Chondrocyte (in vitro differentiated cells): Measurements from ENCODE around the gene RIMS4. TPM values are rescaled to one million over a fixed set of nuclear protein-coding genes. Genes with fewer than 3 reads are reported as not detected.

ENCODE experiments used
- DNase-seq: peaks from one replicate; pipeline ENCODE4 v3.0.0; 2021; ENCODE audit warnings: mixed read lengths, low spot score
- H3K27ac Mint-ChIP-seq: one replicate; pipeline ENCODE4 v1.8.0; 2021; ENCODE audit warnings: mild to moderate bottlenecking, moderate library complexity, mixed read lengths; ENCODE audit not compliant: unreplicated experiment
- H3K27me3 Mint-ChIP-seq: 2 replicates; pipeline ENCODE4 v1.8.0; 2021; ENCODE audit warnings: low read depth, mixed read lengths
- H3K36me3 Mint-ChIP-seq: 2 replicates; pipeline ENCODE4 v1.8.0; 2021; ENCODE audit warnings: low read depth, mixed read lengths
- H3K4me1 Mint-ChIP-seq: 2 replicates; pipeline ENCODE4 v1.8.0; 2021; ENCODE audit warnings: low read depth, mild to moderate bottlenecking, mixed read lengths
- H3K4me3 Mint-ChIP-seq: one replicate; pipeline ENCODE4 v1.8.0; 2021; ENCODE audit warnings: mild to moderate bottlenecking, moderate library complexity, mixed read lengths; ENCODE audit not compliant: unreplicated experiment
- H3K9me3 Mint-ChIP-seq: 2 replicates; pipeline ENCODE4 v1.8.0; 2021; ENCODE audit warnings: low read depth, mixed read lengths
- CTCF ChIP-seq: fragments of 200-600 bp; sonication (generic); IDR thresholded peaks from 2 replicates; pipeline ENCODE4 v1.5.0; 2021; ENCODE audit warnings: antibody characterized with exemption, mild to moderate bottlenecking, moderate library complexity
- total RNA-seq: library from RNA; stranded (reverse); gene quantifications from 3 replicates; pipeline ENCODE4 v1.2.1, GENCODE V29; 2021

RIMS4 gene
- total RNA-seq, 1 donor from 2014 or later: 2.1 TPM

GRCh38 chr20:44731657-44732056, 78.7 kb downstream of the RIMS4 start:
- TF ChIP-seq CTCF: no peak
- H3K27me3 Mint-ChIP-seq: no peaks in the 10 kb centered on the region
- H3K4me3 Mint-ChIP-seq: no peak overlapping the region
- H3K36me3 Mint-ChIP-seq: peaks cover 1% of the 10 kb centered on the region
- DNase-seq: no peak
- peaks cover 6% of the 10 kb centered on the region for H3K9me3 Mint-ChIP-seq
- peaks cover 84% of the 10 kb centered on the region for H3K4me1 Mint-ChIP-seq
- H3K27ac Mint-ChIP-seq: peak overlapping the region; percentile 60

GRCh38 chr20:44730441-44730840, 79.9 kb downstream of the RIMS4 start:
- Mint-ChIP-seq H3K4me1 (peaks cover 75% of the 10 kb centered on the region), H3K4me3 (no peak overlapping the region), H3K36me3 (no peaks in the 10 kb centered on the region), H3K9me3 (no peaks in the 10 kb centered on the region), H3K27ac (peak overlapping the region; percentile 85), H3K27me3 (no peaks in the 10 kb centered on the region)
- no peak for DNase-seq
- TF ChIP-seq CTCF: no peak

- no peaks in the 10 kb centered on the region for H3K27me3 Mint-ChIP-seq
- no peak for DNase-seq
- no peaks in the 10 kb centered on the region for H3K9me3 Mint-ChIP-seq
- H3K4me1 Mint-ChIP-seq: peaks cover 60% of the 10 kb centered on the region
- H3K27ac Mint-ChIP-seq: peak overlapping the region; percentile 86
- no peaks in the 10 kb centered on the region for H3K36me3 Mint-ChIP-seq
- peak overlapping the region; percentile 20 for H3K4me3 Mint-ChIP-seq
- TF ChIP-seq CTCF: no peak
Observed at GRCh38 chr20:44728801-44729443, 81.4 kb downstream of the RIMS4 start.

GRCh38 chr20:44727651-44728050, 82.7 kb downstream of the RIMS4 start:
- no peaks in the 10 kb centered on the region for H3K27me3 Mint-ChIP-seq
- H3K4me1 Mint-ChIP-seq: peaks cover 53% of the 10 kb centered on the region
- TF ChIP-seq CTCF: no peak
- no peaks in the 10 kb centered on the region for H3K9me3 Mint-ChIP-seq
- no peak overlapping the region for H3K27ac Mint-ChIP-seq
- DNase-seq: no peak
- H3K4me3 Mint-ChIP-seq: no peak overlapping the region
- no peaks in the 10 kb centered on the region for H3K36me3 Mint-ChIP-seq

GRCh38 chr20:44727039-44727438, 83.3 kb downstream of the RIMS4 start:
- no peaks in the 10 kb centered on the region for H3K27me3 Mint-ChIP-seq
- H3K4me3 Mint-ChIP-seq: no peak overlapping the region
- H3K36me3 Mint-ChIP-seq: no peaks in the 10 kb centered on the region
- no peak for TF ChIP-seq CTCF
- H3K27ac Mint-ChIP-seq: no peak overlapping the region
- no peaks in the 10 kb centered on the region for H3K9me3 Mint-ChIP-seq
- H3K4me1 Mint-ChIP-seq: peaks cover 49% of the 10 kb centered on the region
- no peak for DNase-seq
